ENCODE data around the gene TFIP11.

TFIP11 gene

DNA sequence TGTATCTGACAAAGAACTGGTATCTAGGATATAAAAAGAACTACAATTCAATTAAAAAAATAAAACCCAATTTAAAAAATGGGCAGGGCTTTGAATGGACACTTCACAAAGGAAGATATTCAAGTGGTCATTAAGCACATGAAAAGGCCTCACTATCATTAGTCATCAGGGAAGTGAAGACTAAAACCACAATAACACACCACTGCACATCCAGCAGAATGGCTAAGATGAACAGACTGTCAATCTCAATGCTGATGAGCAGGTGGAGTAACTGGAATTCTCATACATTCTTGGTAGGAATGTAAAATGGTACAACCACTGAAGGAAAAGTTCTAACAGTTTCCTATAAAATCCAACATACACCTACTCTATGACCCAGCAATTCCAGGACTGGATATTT is 37.6 kb downstream of the TFIP11 start:
- H3K9me3 ChIP-seq (replicated peaks; ENCODE audit: low read length), result no peaks in the 10 kb centered on the region

DNA sequence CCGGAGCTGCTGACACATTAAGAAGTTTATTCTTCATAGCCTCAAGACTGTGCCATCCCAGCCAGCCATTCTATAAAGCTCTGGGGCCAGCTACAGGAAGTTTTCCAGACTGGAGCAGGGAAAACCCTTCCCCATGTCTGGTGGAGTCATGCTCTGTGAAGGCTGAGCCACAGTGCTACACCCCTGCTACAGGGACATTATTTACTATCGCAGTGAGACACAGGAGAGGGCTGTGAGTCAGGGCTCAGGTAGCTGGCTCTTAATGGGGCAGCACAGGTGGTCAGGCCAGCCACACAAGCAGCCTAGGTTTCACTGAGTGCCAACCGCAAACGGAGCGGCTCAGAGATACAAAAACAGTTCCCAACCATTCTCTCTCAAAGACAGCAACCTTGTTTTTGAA is 40.8 kb downstream of the TFIP11 start:
- Histone ChIP-seq H3K9ac (ENCODE audit: low read depth, low read length) (peak overlapping the region; percentile 12), H3K36me3 (ENCODE audit: insufficient read depth, low read length) (peaks cover 56% of the 10 kb centered on the region), H3K27me3 (ENCODE audit: control insufficient read depth, insufficient read depth, low read length) (no peaks in the 10 kb centered on the region), H3K4me3 (ENCODE audit: low read length) (no peak overlapping the region), H3K4me1 (ENCODE audit: control insufficient read depth, insufficient read depth, low read length) (peaks cover 26% of the 10 kb centered on the region), H3K9me3 (replicated peaks; ENCODE audit: low read length) (no peaks in the 10 kb centered on the region), H3K4me2 (ENCODE audit: low read length) (peak overlapping the region; percentile 23)

More for the DNA sequence above, 37.6 kb downstream of the TFIP11 start:
- no peaks in the 10 kb centered on the region for H3K27me3 ChIP-seq (ENCODE audit: control insufficient read depth, insufficient read depth, low read length)
- peaks cover 36% of the 10 kb centered on the region for H3K4me1 ChIP-seq (ENCODE audit: control insufficient read depth, insufficient read depth, low read length)
- H3K4me2 ChIP-seq (ENCODE audit: low read length), result no peak overlapping the region
- no peak overlapping the region for H3K9ac ChIP-seq (ENCODE audit: low read depth, low read length)
- H3K36me3 ChIP-seq (ENCODE audit: insufficient read depth, low read length), result peaks cover 51% of the 10 kb centered on the region
- no peak overlapping the region for H3K4me3 ChIP-seq (ENCODE audit: low read length)

DNA sequence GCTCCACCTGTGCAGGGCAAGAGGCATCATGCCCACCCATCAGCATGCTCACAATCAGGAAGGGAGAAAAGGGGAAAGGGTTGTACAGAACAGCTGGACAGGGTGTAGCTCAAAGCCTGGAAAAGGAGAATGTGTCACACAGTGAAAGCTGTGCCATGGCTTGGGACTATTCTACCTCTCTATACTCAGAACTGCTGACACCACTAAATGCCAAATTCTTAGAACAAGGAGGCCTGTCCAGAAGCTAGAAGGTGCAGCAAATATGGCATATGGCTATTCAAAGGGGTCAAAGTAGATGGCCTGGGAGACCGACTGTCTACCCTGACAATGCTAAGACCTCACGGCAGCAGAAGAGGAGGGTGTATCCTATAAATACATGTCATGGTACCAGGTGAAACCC is 41.5 kb downstream of the TFIP11 start:
- peak overlapping the region; percentile 23 for H3K4me2 ChIP-seq (ENCODE audit: low read length)
- peaks cover 57% of the 10 kb centered on the region for H3K36me3 ChIP-seq (ENCODE audit: insufficient read depth, low read length)
- no peak overlapping the region for H3K4me3 ChIP-seq (ENCODE audit: low read length)
- H3K4me1 ChIP-seq (ENCODE audit: control insufficient read depth, insufficient read depth, low read length), result peaks cover 25% of the 10 kb centered on the region
- no peaks in the 10 kb centered on the region for H3K9me3 ChIP-seq (replicated peaks; ENCODE audit: low read length)
- no peaks in the 10 kb centered on the region for H3K27me3 ChIP-seq (ENCODE audit: control insufficient read depth, insufficient read depth, low read length)
- H3K9ac ChIP-seq (ENCODE audit: low read depth, low read length), result peak overlapping the region; percentile 12

DNA sequence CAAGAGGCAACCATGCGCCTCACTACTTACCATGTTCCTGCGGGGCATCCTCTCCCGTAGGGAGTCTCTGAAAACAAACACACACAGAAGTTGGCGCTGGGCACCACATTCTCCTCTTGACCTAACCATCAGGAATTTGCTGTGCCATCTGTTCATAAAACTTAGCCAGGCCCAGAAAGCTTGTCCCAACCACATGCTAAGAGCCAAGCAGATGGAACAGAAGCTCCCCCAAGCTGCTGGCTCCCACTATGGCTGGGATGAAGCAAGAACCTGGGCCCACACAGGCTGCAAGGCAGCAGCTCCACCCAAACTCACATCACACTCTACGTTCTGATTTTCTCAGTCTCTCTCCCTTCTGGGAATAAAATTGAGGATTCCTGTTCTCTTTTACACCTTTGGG is 46.1 kb downstream of the TFIP11 start:
- no peak overlapping the region for H3K4me2 ChIP-seq (ENCODE audit: low read length)
- peaks cover 72% of the 10 kb centered on the region for H3K36me3 ChIP-seq (ENCODE audit: insufficient read depth, low read length)
- H3K4me1 ChIP-seq (ENCODE audit: control insufficient read depth, insufficient read depth, low read length), result peaks cover 8% of the 10 kb centered on the region
- no peaks in the 10 kb centered on the region for H3K27me3 ChIP-seq (ENCODE audit: control insufficient read depth, insufficient read depth, low read length)
- H3K4me3 ChIP-seq (ENCODE audit: low read length), result no peak overlapping the region
- H3K9ac ChIP-seq (ENCODE audit: low read depth, low read length), result no peak overlapping the region
- H3K9me3 ChIP-seq (replicated peaks; ENCODE audit: low read length), result no peaks in the 10 kb centered on the region

DNA sequence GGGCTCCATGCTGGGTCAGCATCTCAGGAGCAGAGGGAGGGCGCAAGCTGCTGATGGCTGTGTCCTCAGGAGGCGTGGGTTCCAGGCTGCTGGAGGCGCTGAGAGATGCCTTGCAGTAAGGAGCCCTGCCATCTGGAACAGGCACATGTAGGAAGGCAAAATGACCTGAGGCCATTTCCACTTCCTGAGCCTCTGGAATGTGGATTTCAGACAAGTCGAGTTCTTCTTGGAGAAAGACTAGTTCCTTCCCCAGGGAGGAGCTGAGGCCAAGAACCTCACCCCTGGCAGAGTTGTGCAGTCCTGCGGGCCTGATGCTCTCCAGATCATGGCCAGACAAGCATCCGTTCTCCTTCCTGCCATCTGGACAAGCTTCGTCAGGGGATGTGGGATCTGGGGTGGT is 48.0 kb downstream of the TFIP11 start:
- Histone ChIP-seq H3K4me2 (ENCODE audit: low read length) (no peak overlapping the region), H3K9ac (ENCODE audit: low read depth, low read length) (no peak overlapping the region), H3K4me3 (ENCODE audit: low read length) (no peak overlapping the region), H3K9me3 (replicated peaks; ENCODE audit: low read length) (no peaks in the 10 kb centered on the region), H3K36me3 (ENCODE audit: insufficient read depth, low read length) (peaks cover 54% of the 10 kb centered on the region), H3K4me1 (ENCODE audit: control insufficient read depth, insufficient read depth, low read length) (no peaks in the 10 kb centered on the region), H3K27me3 (ENCODE audit: control insufficient read depth, insufficient read depth, low read length) (no peaks in the 10 kb centered on the region)

DNA sequence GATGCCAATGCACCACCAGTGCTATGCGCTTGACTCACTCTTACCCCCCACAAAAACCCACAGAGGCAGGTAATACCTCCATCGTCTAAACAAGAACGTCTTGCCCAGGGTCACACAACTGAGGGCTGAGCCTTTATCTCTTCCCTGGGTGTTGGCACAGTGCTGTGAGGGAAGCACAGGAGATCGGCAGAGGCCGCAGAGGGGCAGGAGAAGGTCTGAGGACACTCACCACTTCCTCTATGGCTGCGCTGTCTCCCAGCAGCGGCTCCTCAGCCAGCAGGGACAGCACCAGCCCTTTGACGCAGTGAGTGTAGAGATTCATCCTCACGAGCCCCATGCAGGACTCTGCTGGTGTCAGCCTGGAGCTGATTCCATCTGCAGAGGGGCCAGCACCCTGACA is 48.6 kb downstream of the TFIP11 start:
- no peak overlapping the region for H3K4me3 ChIP-seq (ENCODE audit: low read length)
- no peaks in the 10 kb centered on the region for H3K4me1 ChIP-seq (ENCODE audit: control insufficient read depth, insufficient read depth, low read length)
- no peak overlapping the region for H3K9ac ChIP-seq (ENCODE audit: low read depth, low read length)
- peaks cover 55% of the 10 kb centered on the region for H3K36me3 ChIP-seq (ENCODE audit: insufficient read depth, low read length)
- H3K27me3 ChIP-seq (ENCODE audit: control insufficient read depth, insufficient read depth, low read length), result no peaks in the 10 kb centered on the region
- H3K9me3 ChIP-seq (replicated peaks; ENCODE audit: low read length), result no peaks in the 10 kb centered on the region
- H3K4me2 ChIP-seq (ENCODE audit: low read length), result no peak overlapping the region

DNA sequence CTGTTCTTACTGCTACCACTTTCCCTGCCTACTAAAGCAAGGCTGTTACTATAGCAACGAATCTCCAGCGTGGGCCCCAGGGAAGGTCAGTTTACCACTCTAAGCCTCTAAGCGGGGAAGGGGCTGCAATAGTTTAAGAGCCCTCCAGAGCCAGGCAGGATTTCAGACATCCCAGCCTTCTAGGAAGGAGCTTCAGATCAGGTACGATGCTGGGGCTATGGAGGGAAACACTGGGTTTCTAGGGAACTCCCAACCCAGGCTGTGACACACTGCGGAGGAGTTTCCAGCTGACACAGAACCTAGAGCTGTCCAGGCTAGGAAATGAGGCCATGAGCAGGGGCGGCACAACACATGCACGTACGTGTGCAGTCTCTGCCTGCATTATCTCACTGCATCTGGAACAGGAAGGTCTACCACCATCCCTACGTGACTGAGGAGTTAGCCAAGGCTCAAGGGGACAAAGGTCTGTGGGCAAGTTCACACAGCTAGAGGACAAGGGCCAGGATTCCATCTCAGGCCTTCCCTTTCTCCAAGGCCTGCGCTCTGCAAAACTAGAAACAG is 49.1 kb downstream of the TFIP11 start:
- H3K4me2 ChIP-seq (ENCODE audit: low read length), result no peak overlapping the region
- H3K4me3 ChIP-seq (ENCODE audit: low read length), result no peak overlapping the region
- no peaks in the 10 kb centered on the region for H3K4me1 ChIP-seq (ENCODE audit: control insufficient read depth, insufficient read depth, low read length)
- no peaks in the 10 kb centered on the region for H3K9me3 ChIP-seq (replicated peaks; ENCODE audit: low read length)
- no peak overlapping the region for H3K9ac ChIP-seq (ENCODE audit: low read depth, low read length)
- peaks cover 50% of the 10 kb centered on the region for H3K36me3 ChIP-seq (ENCODE audit: insufficient read depth, low read length)
- H3K27me3 ChIP-seq (ENCODE audit: control insufficient read depth, insufficient read depth, low read length), result no peaks in the 10 kb centered on the region

DNA sequence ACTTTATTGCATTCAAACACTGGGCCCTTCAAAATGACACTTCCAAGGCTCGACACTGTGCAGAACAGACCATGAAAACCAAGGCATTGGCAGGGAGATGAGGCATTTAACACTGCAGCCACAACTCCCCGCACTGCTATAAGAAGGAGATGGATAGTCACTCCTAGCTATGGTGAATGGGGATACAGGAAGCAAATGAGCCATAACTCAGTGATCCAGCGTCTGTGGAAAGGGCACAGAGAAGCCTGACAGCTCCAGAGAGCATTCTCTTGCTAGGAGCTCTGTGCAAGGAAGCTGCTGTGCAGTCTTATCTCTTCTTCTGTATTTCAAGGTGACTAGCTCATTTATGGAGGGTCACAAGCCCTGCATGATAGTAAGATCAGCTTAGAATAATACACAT is 49.6 kb downstream of the TFIP11 start:
- H3K9ac ChIP-seq (ENCODE audit: low read depth, low read length), result no peak overlapping the region
- H3K9me3 ChIP-seq (replicated peaks; ENCODE audit: low read length), result no peaks in the 10 kb centered on the region
- no peaks in the 10 kb centered on the region for H3K4me1 ChIP-seq (ENCODE audit: control insufficient read depth, insufficient read depth, low read length)
- peaks cover 48% of the 10 kb centered on the region for H3K36me3 ChIP-seq (ENCODE audit: insufficient read depth, low read length)
- H3K27me3 ChIP-seq (ENCODE audit: control insufficient read depth, insufficient read depth, low read length), result no peaks in the 10 kb centered on the region
- H3K4me3 ChIP-seq (ENCODE audit: low read length), result no peak overlapping the region
- no peak overlapping the region for H3K4me2 ChIP-seq (ENCODE audit: low read length)

DNA sequence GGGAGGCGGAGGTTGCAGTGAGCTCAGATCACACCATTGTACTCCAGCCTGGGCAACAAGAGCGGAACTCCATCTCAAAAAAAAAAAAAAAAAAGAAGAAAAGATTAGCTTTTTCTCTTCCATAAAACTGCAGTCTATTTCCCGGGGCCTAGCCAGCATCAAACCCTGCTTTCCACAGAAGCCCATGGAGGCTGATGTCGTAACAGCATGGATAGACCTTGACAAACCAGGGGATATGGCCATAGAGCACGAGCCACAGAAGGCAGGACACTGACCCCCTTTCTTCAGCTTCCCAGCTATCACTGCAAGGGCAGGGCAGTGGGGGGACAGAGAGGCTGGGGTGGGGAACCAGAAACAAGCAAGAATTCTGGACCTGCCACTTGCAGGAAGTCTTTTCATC is 50.2 kb downstream of the TFIP11 start:
- H3K4me1 ChIP-seq (ENCODE audit: control insufficient read depth, insufficient read depth, low read length), result no peaks in the 10 kb centered on the region
- H3K4me3 ChIP-seq (ENCODE audit: low read length), result no peak overlapping the region
- no peaks in the 10 kb centered on the region for H3K9me3 ChIP-seq (replicated peaks; ENCODE audit: low read length)
- no peaks in the 10 kb centered on the region for H3K27me3 ChIP-seq (ENCODE audit: control insufficient read depth, insufficient read depth, low read length)
- no peak overlapping the region for H3K4me2 ChIP-seq (ENCODE audit: low read length)
- peaks cover 42% of the 10 kb centered on the region for H3K36me3 ChIP-seq (ENCODE audit: insufficient read depth, low read length)
- H3K9ac ChIP-seq (ENCODE audit: low read depth, low read length), result no peak overlapping the region

DNA sequence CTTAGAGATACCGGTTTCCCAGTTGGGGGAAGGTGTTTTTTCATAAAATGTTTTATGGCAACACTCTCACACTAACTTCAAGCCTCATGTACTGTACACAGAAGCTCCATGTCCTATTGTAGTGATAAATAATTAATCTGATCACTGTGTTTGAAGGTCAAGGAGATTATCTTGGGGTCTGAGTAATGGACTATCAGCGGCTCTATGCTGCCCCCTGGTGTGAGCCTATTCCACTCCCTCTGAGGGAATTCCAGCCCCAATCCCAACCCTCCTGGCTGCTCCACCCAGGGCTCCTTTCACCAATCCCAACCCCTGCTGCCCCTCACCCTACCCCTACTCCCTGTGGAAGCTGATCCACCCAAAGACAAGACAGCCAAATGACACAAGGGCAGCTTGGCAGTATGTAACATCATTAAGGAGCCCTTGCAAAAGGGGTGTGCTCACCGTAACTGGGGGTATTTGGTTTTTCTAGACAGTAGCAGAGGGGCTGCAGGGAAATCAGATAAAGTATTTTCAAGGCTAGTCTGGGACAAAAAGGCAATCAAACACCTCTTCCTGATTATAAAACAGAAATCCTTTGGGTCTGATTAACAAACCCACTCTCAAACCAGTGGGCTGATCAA is 51.0 kb downstream of the TFIP11 start:
- H3K4me3 ChIP-seq (ENCODE audit: low read length), result no peak overlapping the region
- no peak overlapping the region for H3K4me2 ChIP-seq (ENCODE audit: low read length)
- H3K36me3 ChIP-seq (ENCODE audit: insufficient read depth, low read length), result peaks cover 37% of the 10 kb centered on the region
- no peaks in the 10 kb centered on the region for H3K27me3 ChIP-seq (ENCODE audit: control insufficient read depth, insufficient read depth, low read length)
- no peaks in the 10 kb centered on the region for H3K4me1 ChIP-seq (ENCODE audit: control insufficient read depth, insufficient read depth, low read length)
- no peak overlapping the region for H3K9ac ChIP-seq (ENCODE audit: low read depth, low read length)
- H3K9me3 ChIP-seq (replicated peaks; ENCODE audit: low read length), result no peaks in the 10 kb centered on the region

DNA sequence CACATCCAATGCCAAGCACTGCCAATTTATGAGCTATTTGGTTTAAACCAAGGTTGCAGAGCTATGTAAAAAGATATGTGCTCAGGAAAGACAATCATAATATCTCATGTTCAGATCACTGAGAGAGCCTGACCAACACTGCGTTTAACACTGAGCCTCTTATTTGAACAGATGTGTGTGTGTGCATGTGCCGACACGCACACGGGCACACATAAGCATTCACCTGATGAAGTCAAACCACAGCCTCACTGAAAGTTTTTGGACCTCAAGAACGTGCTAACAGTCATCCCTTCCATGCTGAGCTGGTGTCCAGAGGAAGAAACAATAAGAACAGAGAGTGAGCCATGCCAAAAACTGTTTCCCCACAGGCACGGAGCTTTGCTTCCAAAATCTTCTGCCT is 52.1 kb downstream of the TFIP11 start:
- no peak overlapping the region for H3K9ac ChIP-seq (ENCODE audit: low read depth, low read length)
- no peak overlapping the region for H3K4me3 ChIP-seq (ENCODE audit: low read length)
- no peaks in the 10 kb centered on the region for H3K4me1 ChIP-seq (ENCODE audit: control insufficient read depth, insufficient read depth, low read length)
- H3K4me2 ChIP-seq (ENCODE audit: low read length), result no peak overlapping the region
- H3K36me3 ChIP-seq (ENCODE audit: insufficient read depth, low read length), result peaks cover 28% of the 10 kb centered on the region
- H3K27me3 ChIP-seq (ENCODE audit: control insufficient read depth, insufficient read depth, low read length), result no peaks in the 10 kb centered on the region
- H3K9me3 ChIP-seq (replicated peaks; ENCODE audit: low read length), result no peaks in the 10 kb centered on the region

DNA sequence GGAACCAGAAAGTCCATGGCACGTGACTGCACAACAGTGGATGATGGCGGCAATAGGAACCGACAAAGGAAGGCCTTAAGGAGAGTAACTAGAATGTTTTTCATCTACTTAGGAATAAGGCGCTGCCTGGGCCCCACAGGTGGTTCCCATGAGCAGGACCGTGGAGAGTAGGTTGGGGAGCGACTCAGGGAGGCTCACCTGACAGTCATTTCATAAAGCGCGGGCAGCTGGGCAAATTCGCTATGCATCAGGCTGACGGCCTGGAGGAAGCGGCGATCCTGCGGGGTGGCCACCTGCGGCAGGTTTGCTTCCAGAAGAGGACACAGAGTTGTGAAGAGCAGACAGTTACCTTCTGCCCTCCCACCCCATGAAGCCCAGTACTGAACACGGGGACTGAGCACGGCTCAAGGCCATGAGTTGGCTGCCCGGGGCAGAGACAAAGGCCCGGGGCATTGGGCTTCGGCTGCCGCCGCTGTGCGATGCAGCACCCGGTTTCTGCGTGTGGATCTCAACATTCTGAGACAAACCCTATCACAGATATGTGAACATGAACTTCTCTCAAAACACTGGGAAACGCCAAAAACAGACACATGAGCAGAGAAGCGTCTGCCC is 54.5 kb downstream of the TFIP11 start:
- no peak overlapping the region for H3K4me3 ChIP-seq (ENCODE audit: low read length)
- no peaks in the 10 kb centered on the region for H3K27me3 ChIP-seq (ENCODE audit: control insufficient read depth, insufficient read depth, low read length)
- H3K36me3 ChIP-seq (ENCODE audit: insufficient read depth, low read length), result peaks cover 19% of the 10 kb centered on the region
- no peaks in the 10 kb centered on the region for H3K4me1 ChIP-seq (ENCODE audit: control insufficient read depth, insufficient read depth, low read length)
- H3K9ac ChIP-seq (ENCODE audit: low read depth, low read length), result no peak overlapping the region
- no peaks in the 10 kb centered on the region for H3K9me3 ChIP-seq (replicated peaks; ENCODE audit: low read length)
- H3K4me2 ChIP-seq (ENCODE audit: low read length), result no peak overlapping the region

All from skeletal muscle satellite cell (primary cell).